Astrocyte of the cerebellum (primary cell): ENCODE results near the gene CDK5RAP3.

Source experiments
- DNase-seq: peaks from one replicate; pipeline ENCODE4 v3.0.0-alpha.2; 2011; ENCODE audit warnings: low read depth
- H3K4me3 ChIP-seq: 2 replicates; pipeline ENCODE4 v1.5.1; 2011; ENCODE audit warnings: mild to moderate bottlenecking, low read depth, low read length, moderate library complexity
- CTCF ChIP-seq: IDR thresholded peaks from 2 replicates; pipeline ENCODE4 v1.5.1; 2012; ENCODE audit warnings: low read length, low read depth, moderate library complexity, mild to moderate bottlenecking; ENCODE audit errors: missing control alignments
- in situ Hi-C: cut with HindIII; loops from 2 replicates; pipeline ENCODE4 v1.10.0; 2017; ENCODE audit warnings: low sequenced_read_pairs

The CDK5RAP3 gene

GRCh38 chr17:48002916-48003416 is 32.1 kb downstream of the CDK5RAP3 start:
- TF ChIP-seq CTCF: no peak
- no peak for DNase-seq
- H3K4me3 ChIP-seq: no peak overlapping the region
- in situ Hi-C loops: no loop called here

DNA sequence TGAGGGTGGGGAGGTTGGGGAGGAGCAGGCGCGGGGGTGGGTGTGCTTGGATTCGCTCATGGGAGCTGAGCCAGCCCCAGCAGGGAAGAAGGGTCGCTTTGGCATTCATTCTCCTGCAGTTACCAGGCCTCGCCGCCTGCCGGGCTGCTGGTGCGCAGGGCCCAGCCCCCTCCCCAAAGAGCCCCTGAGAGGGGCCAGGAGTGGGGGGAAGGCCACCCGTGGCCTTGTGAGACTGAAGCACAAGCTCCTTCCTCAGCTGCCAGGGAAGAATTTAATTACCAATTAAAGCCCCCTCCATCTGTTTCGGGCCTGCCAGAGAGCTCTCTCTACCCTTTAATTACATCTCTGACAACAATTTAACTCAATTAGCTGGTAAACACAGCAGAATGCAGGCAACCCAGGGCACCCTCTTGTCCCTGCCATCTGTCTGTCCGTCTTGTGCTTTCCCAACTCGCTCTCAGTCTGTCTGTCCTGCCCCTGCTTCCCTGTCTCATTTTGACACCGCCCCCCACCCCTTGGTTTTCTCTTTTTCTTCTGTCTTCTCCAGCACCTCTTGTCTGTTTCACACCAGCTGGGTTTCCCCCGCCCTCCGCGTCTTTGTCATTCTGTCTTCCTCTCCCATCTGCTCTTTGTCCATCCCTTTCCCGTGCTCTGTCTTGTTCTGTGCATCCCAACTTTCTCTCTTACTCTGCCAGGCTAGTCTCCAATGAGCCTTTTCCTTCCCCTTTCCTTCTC is 32.7 kb downstream of the CDK5RAP3 start:
- DNase-seq: no peak
- H3K4me3 ChIP-seq: no peak overlapping the region
- in situ Hi-C loops: no loop called here
- TF ChIP-seq CTCF: peak; percentile 12

GRCh38 chr17:48004983-48005382 is 34.1 kb downstream of the CDK5RAP3 start:
- in situ Hi-C loops: no loop called here
- TF ChIP-seq CTCF: no peak
- no peak overlapping the region for H3K4me3 ChIP-seq
- DNase-seq: no peak

DNA sequence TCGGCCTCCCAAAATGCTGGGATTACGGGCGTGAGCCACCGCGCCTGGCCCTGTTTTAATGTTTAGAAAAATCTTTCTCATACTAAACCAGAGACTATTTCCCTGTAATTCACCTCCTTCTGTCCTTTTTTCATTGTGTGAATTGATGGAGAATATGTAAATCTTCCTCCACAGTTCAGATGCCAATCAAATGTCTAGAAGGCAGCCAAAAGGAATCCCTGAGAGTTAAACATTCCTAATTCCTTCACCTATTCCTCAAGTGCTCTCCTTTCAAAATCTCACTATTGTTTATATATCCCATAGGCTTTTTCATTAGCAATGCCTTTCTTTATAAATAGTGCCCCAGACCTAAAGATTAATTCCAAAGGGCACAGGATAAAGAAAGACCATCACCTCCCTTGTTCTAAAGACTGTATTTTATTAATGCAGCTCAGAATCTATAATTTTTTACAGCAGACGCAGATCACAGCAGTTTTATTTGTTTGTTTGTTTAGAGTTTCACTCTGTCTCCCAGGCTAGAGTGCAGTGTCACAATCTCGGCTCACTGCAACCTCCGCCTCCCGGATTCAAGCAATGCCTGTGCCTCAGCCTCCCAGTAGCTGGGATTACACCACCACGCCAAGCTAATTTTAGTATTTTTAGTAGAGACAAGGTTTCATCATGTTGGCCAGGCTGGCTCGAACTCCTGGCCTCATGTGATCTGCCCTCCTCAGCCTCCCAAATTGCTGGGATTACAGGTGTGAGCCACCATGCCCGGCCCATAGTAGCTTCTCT is 36.2 kb downstream of the CDK5RAP3 start:
- no peak for DNase-seq
- no peak for TF ChIP-seq CTCF
- H3K4me3 ChIP-seq: no peak overlapping the region
- in situ Hi-C loops: no loop called here

DNA sequence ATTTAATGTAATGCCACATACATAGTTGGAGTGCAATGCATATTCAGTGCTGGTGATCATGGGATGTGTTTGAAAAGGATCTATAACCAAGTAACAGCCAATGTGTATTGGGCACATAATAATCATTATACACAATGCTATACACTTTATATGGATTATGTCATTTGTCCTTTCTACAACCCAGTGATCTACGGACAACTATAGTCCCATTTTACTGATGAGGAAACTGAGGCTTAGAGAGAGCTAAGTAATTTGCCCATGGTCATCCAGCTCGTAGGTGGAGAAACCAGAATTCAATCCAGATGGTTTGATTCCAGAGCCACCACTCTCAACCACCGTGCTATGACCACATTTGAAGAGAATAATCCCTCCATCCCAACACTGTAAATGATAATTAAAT is 39.3 kb downstream of the CDK5RAP3 start:
- TF ChIP-seq CTCF: no peak
- H3K4me3 ChIP-seq: no peak overlapping the region
- DNase-seq: no peak
- in situ Hi-C loops: no loop called here

DNA sequence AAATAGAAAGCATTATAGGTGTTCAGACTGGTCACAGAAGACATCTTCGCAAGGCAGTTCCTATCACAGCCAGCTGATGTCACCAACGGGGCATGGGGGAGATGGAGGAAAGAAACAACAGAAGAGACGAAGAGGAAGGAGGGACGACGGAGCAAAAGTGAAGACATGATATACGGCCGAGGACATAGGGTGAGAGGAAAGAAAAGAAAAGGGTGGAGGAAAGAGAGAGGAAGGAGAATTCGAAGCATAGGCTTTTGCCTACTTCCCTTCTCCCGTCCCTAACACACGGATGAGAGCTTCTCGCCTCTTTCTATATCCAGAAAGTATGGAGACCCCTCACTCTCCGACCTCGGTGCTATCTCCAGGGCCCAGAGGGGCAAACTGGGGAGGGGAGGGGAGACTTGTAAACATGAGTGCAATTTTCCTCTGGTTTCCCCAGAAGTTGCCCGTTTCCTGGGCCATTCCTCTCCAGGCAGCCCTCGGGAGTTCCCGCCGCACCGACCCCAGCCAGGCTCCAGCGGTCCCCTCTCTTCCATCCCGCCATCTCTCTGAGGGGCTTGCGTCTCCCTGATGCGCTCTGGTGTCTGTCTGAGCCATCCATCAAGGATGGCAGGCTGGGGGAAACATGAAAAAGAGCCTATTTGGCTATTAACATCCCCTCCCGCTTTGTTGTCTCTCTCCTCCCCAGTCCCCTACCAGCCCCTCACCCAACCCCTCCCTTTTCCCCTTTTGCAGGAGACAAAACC is 40.7 kb downstream of the CDK5RAP3 start:
- peak; percentile 71 for TF ChIP-seq CTCF
- no peak for DNase-seq
- in situ Hi-C loops: no loop called here
- peak overlapping the region; percentile 35 for H3K4me3 ChIP-seq
